OCI-LY7 (cell line): ENCODE measurements around the gene COQ9. TPM values are rescaled to one million over a fixed set of nuclear protein-coding genes. Genes with fewer than 3 reads are reported as not detected.

Experiments used
- BruUV-seq: library from RNA; stranded (reverse); fragments of 400-500 nt; replicated peaks from 2 replicates; lab custom pipeline; 2021; lab: Mats Ljungman, UMichigan
- CTCF ChIA-PET: fragments of 300-600 bp; sonication (Branson Sonifier 250); formaldehyde crosslinking; loops from one replicate; lab custom pipeline; 2022; ENCODE audit warnings: antibody characterized with exemption; ENCODE audit not compliant: unreplicated experiment; lab: Charles Lee
- POLR2A ChIA-PET: fragments of 300-600 bp; sonication (Branson Sonifier 250); formaldehyde crosslinking; loops from one replicate; lab custom pipeline; 2022; ENCODE audit warnings: antibody characterized with exemption; lab: Charles Lee
- DNase-seq: peaks from one replicate; pipeline ENCODE4 v3.0.0-alpha.2; 2015; ENCODE audit warnings: low spot score
- H2AFZ ChIP-seq: fragments of 200-600 bp; sonication (generic), shearing (Covaris generic); 2 replicates; pipeline ENCODE4 v1.6.1; 2014; ENCODE audit warnings: mild to moderate bottlenecking, antibody characterized with exemption, low read length, moderate library complexity
- H3K27ac ChIP-seq: fragments of 200-600 bp; sonication (generic); 2 replicates; pipeline ENCODE4 v1.5.1; 2014; ENCODE audit warnings: mixed run types, low read depth, mild to moderate bottlenecking, moderate library complexity, low read length, inconsistent platforms; ENCODE audit not compliant: poor library complexity, severe bottlenecking
- H3K36me3 ChIP-seq: fragments of 200-600 bp; sonication (generic); 2 replicates; pipeline ENCODE4 v1.6.1; 2014; ENCODE audit warnings: mild to moderate bottlenecking, antibody characterized with exemption, low read length, moderate library complexity, mixed read lengths; ENCODE audit not compliant: insufficient read depth
- H3K4me1 ChIP-seq: fragments of 200-600 bp; sonication (generic); 2 replicates; pipeline ENCODE4 v1.5.1; 2014; ENCODE audit warnings: mild to moderate bottlenecking, low read length; ENCODE audit not compliant: insufficient read depth, poor library complexity, severe bottlenecking
- H3K4me2 ChIP-seq: fragments of 200-600 bp; sonication (generic); 2 replicates; pipeline ENCODE4 v1.6.1; 2014; ENCODE audit warnings: mild to moderate bottlenecking, low read length
- H3K4me3 ChIP-seq: fragments of 200-600 bp; sonication (generic); 2 replicates; pipeline ENCODE4 v1.5.1; 2014; ENCODE audit warnings: mild to moderate bottlenecking, low read depth, low read length; ENCODE audit not compliant: poor library complexity, severe bottlenecking
- H3K79me2 ChIP-seq: fragments of 200-600 bp; sonication (generic); 2 replicates; pipeline ENCODE4 v1.6.1; 2016; ENCODE audit warnings: low read depth, mild to moderate bottlenecking, low read length, moderate library complexity, mixed read lengths; ENCODE audit not compliant: insufficient read depth
- H3K9me2 ChIP-seq: fragments of 200-600 bp; sonication (generic); 2 replicates; pipeline ENCODE4 v1.6.1; 2016; ENCODE audit warnings: mild to moderate bottlenecking, low read length, mixed read lengths; ENCODE audit not compliant: insufficient read depth
- H3K9me3 ChIP-seq: fragments of 200-600 bp; sonication (generic); 2 replicates; pipeline ENCODE4 v1.6.1; 2014; ENCODE audit warnings: mild to moderate bottlenecking, mixed run types, low read length, mixed read lengths
- H4K20me1 ChIP-seq: fragments of 200-600 bp; sonication (generic); 2 replicates; pipeline ENCODE4 v1.6.1; 2014; ENCODE audit warnings: mild to moderate bottlenecking, antibody characterized with exemption, low read length, moderate library complexity, mixed read lengths; ENCODE audit not compliant: insufficient read depth
- EZH2phosphoT487 ChIP-seq: fragments of 200-600 bp; sonication (generic); IDR thresholded peaks from 2 replicates; pipeline ENCODE4 v1.6.1; 2018; ENCODE audit warnings: low read depth, borderline replicate concordance, mild to moderate bottlenecking, mixed run types, antibody characterized with exemption, low read length, moderate library complexity, mixed read lengths
- intact Hi-C: fragments of 100-400 bp; cut with micrococcal nuclease; formaldehyde crosslinking; loops from one replicate; pipeline ENCODE4 v1.10.0; 2022; ENCODE audit not compliant: unreplicated experiment
- total RNA-seq, 2 experiments: library from RNA; depleted of rRNA in 1 of 2; stranded (reverse); fragments of >200 nt in 1 of 2; shearing (Covaris generic) in 1 of 2; gene quantifications; 2 replicates each; pipeline ENCODE4 v1.2.3, GENCODE V29; 2014 to 2022
- TF ChIP-seq, protein P1 (sequence below): fragments of 200-600 bp; sonication (generic); conservative IDR thresholded peaks from 2 replicates; pipeline ENCODE4 v1.5.1; 2014; ENCODE audit warnings: mild to moderate bottlenecking, antibody characterized with exemption, low read length, moderate library complexity, mixed read lengths

The COQ9 gene
- total RNA-seq, 2 experiments from 2014 or later = 30.5 to 45.2 TPM

DNA sequence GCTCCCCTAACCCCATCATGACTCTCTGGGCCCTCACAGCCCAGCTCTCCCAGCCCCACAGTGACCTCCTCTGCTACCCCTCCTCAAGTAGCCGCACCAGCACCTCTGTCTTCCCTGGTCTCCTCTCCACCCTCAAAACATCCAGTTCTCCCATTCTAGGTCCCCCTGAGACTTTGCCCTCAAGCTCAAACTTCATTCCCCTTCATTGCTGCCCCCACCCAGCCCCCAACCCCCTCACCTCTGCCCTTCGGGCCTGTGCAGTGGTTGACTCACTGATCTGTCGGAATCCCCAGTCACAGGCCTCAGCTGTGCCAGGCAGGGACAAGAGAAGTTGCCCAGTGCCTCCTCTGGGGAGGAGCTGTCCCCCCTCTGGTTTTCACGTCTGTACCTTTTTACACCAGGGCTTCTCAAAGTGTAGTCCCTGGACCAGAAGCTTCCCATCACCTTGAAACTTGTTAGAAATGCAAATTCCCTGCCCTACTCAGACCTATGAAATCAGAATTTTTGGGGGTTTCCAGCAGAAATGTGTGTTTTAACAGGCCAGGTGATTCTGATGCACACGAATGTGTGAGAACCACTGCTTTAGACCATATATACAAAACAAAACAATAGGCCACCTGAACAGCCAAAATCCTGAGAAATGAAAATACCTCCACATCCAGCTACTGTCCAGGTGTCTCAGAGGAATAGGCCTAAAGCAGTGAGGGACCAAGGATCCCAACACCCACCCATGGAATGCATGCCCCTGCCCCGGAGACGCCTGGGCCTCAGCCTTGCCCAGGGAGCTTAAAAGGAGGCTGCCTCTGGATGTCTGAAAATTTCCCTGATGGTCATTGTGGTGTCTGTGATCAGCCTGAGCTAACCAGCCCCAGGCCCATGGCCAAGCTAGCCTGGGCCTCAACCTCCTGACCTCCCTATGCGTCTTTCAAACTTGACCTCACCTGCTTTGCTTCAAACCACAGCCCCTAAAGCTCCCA is 39.9 kb downstream of the COQ9 start:
- TF ChIP-seq, protein P1, sequence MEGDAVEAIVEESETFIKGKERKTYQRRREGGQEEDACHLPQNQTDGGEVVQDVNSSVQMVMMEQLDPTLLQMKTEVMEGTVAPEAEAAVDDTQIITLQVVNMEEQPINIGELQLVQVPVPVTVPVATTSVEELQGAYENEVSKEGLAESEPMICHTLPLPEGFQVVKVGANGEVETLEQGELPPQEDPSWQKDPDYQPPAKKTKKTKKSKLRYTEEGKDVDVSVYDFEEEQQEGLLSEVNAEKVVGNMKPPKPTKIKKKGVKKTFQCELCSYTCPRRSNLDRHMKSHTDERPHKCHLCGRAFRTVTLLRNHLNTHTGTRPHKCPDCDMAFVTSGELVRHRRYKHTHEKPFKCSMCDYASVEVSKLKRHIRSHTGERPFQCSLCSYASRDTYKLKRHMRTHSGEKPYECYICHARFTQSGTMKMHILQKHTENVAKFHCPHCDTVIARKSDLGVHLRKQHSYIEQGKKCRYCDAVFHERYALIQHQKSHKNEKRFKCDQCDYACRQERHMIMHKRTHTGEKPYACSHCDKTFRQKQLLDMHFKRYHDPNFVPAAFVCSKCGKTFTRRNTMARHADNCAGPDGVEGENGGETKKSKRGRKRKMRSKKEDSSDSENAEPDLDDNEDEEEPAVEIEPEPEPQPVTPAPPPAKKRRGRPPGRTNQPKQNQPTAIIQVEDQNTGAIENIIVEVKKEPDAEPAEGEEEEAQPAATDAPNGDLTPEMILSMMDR = no peak
- no peak for TF ChIP-seq EZH2phosphoT487
- Histone ChIP-seq H3K4me3 (no peak overlapping the region), H3K4me1 (peaks cover 5% of the 10 kb centered on the region), H4K20me1 (no peaks in the 10 kb centered on the region), H3K36me3 (no peaks in the 10 kb centered on the region), H2AFZ (no peak overlapping the region), H3K9me3 (no peaks in the 10 kb centered on the region), H3K27ac (no peak overlapping the region), H3K4me2 (peak overlapping the region; percentile 41; the same call in 1 of the 2 replicates), H3K9me2 (no peaks in the 10 kb centered on the region), H3K79me2 (no peaks in the 10 kb centered on the region)
- intact Hi-C loops = loop anchor here (1.0 kb wide), 1 partner anchor 50 kb away; no protein-coding TSS in a partner anchor
- ChIA-PET CTCF (interaction anchor here (0.7 kb wide), 1 partner anchor 57 kb away, joined by 4 read pairs; no protein-coding TSS in a partner anchor), POLR2A (interaction anchor here (1.0 kb wide), 1 partner anchor 67 kb away, joined by 3 read pairs; no protein-coding TSS in a partner anchor)
- DNase-seq = no peak
- BruUV-seq = no TSS peak

DNA sequence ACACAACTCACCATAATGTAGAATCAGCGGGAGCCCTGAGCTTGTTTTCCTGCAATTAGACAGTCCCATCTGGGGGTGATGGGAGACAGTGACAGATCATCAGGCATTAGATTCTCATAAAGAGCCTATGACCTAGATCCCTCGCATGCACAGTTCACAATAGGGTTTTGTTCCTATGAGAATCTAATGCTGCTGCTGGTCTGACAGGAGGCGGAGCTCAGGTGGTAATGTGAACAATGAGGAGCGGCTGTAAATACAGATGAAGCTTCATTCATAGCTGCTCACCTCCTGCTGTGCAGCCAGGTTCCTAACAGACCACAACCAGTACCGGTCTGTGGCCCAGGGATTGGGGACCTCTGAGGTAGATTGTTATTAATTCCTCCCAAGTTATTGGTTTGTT is 42.0 kb downstream of the COQ9 start:
- Histone ChIP-seq H3K79me2 (no peaks in the 10 kb centered on the region), H3K4me3 (no peak overlapping the region), H3K27ac (no peak overlapping the region), H3K4me2 (no peak overlapping the region), H4K20me1 (no peaks in the 10 kb centered on the region), H3K4me1 (peaks cover 9% of the 10 kb centered on the region), H3K36me3 (no peaks in the 10 kb centered on the region), H3K9me2 (no peaks in the 10 kb centered on the region), H3K9me3 (no peaks in the 10 kb centered on the region), H2AFZ (no peak overlapping the region)
- POLR2A ChIA-PET = no interaction called here
- BruUV-seq = no TSS peak
- no peak for DNase-seq
- intact Hi-C loops = no loop called here
- no peak for TF ChIP-seq EZH2phosphoT487
- TF ChIP-seq, protein P1 = no peak
- CTCF ChIA-PET = no interaction called here

DNA sequence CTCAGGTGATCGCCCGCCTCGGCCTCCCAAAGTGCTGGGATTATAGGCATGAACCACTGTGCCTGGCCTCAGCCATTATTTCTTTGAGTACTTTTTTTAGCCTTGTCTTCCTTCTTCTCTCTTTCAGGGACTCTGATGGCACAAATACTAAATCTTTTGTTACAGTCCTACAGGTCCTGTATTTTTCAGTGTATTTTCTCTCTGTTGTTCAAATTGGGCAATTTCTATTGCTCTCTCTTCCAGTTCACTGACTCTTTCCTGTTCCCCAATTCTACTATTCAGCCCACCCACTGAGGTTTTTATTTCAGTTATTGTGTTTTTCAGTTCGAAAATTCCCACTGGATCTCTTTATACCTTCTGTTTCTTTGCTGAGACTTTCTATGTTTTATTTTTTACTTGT is 46.5 kb downstream of the COQ9 start:
- Histone ChIP-seq H3K9me3 (no peaks in the 10 kb centered on the region), H3K4me1 (peaks cover 4% of the 10 kb centered on the region), H3K79me2 (no peaks in the 10 kb centered on the region), H4K20me1 (no peaks in the 10 kb centered on the region), H3K27ac (no peak overlapping the region), H3K36me3 (no peaks in the 10 kb centered on the region), H3K4me2 (no peak overlapping the region), H3K9me2 (no peaks in the 10 kb centered on the region), H3K4me3 (no peak overlapping the region), H2AFZ (no peak overlapping the region)
- intact Hi-C loops = no loop called here
- no peak for DNase-seq
- ChIA-PET CTCF (no interaction called here), POLR2A (no interaction called here)
- BruUV-seq = no TSS peak
- TF ChIP-seq, protein P1 = no peak
- no peak for TF ChIP-seq EZH2phosphoT487
